ENCODE measurements around the gene SH3TC1. TPM values are rescaled to one million over a fixed set of nuclear protein-coding genes. Genes with fewer than 3 reads are reported as not detected.

SH3TC1 gene
- total RNA-seq, 4 donors from 2014 or later, result 13.7 to 18.7 (median 15.2) TPM

- Histone ChIP-seq H3K4me3 (no peak overlapping the region), H3K9me3 (no peaks in the 10 kb centered on the region), H3K36me3 (no peaks in the 10 kb centered on the region), H3K27ac (replicated peaks in 1 of 4) (no peak overlapping the region), H3K27me3 (no peaks in the 10 kb centered on the region), H3K4me1 (peaks cover 22 to 37% (median 28%) of the 10 kb centered on the region in 4 donors)
- 83% methylated on average over 8 of the region's 8 CpGs for WGBS
- DNase-seq (ENCODE audit: extremely low spot score), result no peak
- no peak for TF ChIP-seq CTCF (IDR thresholded peaks at IDR 0.05)
- no peak for TF ChIP-seq EP300 (IDR thresholded peaks at IDR 0.05)
- TF ChIP-seq POLR2AphosphoS5 (IDR thresholded peaks at IDR 0.05), result no peak
- TF ChIP-seq POLR2A (IDR thresholded peaks at IDR 0.05; ENCODE audit: low read depth), result no peak
- intact Hi-C loops (cut with DNase I), result no loop called here
Observed at GRCh38 chr4:8180310-8181093, 18.6 kb upstream of the SH3TC1 start.

GRCh38 chr4:8181119-8181518 is 18.0 kb upstream of the SH3TC1 start:
- Histone ChIP-seq H3K9me3 (no peaks in the 10 kb centered on the region), H3K4me3 (no peak overlapping the region), H3K27me3 (no peaks in the 10 kb centered on the region), H3K4me1 (peaks cover 22 to 37% (median 28%) of the 10 kb centered on the region in 4 donors), H3K27ac (replicated peaks in 1 of 4) (no peak overlapping the region), H3K36me3 (no peaks in the 10 kb centered on the region)
- no peak for TF ChIP-seq EP300 (IDR thresholded peaks at IDR 0.05)
- no peak for TF ChIP-seq CTCF (IDR thresholded peaks at IDR 0.05)
- TF ChIP-seq POLR2A (IDR thresholded peaks at IDR 0.05; ENCODE audit: low read depth), result no peak
- TF ChIP-seq POLR2AphosphoS5 (IDR thresholded peaks at IDR 0.05), result no peak
- DNase-seq (ENCODE audit: extremely low spot score), result no peak
- 77% methylated on average over 6 of the region's 6 CpGs for WGBS
- intact Hi-C loops (cut with DNase I), result no loop called here

DNA sequence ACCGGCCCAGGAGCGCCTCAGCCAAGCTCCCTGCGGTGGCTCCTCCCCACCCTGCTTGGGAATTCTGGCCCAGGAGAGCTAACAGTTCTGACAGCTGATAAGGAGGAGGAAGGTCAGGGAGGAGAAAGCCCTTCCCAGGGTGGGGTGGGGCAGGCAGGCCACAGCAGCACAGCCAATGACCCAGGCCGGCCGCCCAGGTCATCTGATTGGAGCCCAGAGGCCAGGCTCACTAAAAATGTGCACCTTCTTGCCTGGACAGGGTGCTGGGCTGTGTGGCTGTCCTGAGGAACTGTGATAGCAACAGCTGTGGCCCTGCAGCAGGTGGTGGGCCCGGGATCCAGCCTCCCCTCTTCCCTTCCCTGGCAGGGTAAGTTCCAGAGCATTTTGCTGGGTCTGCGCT is 17.2 kb upstream of the SH3TC1 start:
- Histone ChIP-seq H3K27ac (replicated peaks in 1 of 4) (no peak overlapping the region), H3K4me1 (peaks cover 18 to 37% (median 26%) of the 10 kb centered on the region in 4 donors), H3K4me3 (no peak overlapping the region), H3K9me3 (no peaks in the 10 kb centered on the region), H3K36me3 (no peaks in the 10 kb centered on the region), H3K27me3 (no peaks in the 10 kb centered on the region)
- intact Hi-C loops (cut with DNase I), result no loop called here
- no peak for TF ChIP-seq POLR2AphosphoS5 (IDR thresholded peaks at IDR 0.05)
- TF ChIP-seq CTCF (IDR thresholded peaks at IDR 0.05), result no peak
- TF ChIP-seq EP300 (IDR thresholded peaks at IDR 0.05), result no peak
- no peak for TF ChIP-seq POLR2A (IDR thresholded peaks at IDR 0.05; ENCODE audit: low read depth)
- no peak for DNase-seq (ENCODE audit: extremely low spot score)
- no CpG with 5 or more reads among the region's 7 CpGs for WGBS

- no peak for TF ChIP-seq POLR2A (IDR thresholded peaks at IDR 0.05; ENCODE audit: low read depth)
- TF ChIP-seq POLR2AphosphoS5 (IDR thresholded peaks at IDR 0.05), result no peak
- no peak for TF ChIP-seq EP300 (IDR thresholded peaks at IDR 0.05)
- no peak for TF ChIP-seq CTCF (IDR thresholded peaks at IDR 0.05)
- 93% methylated on average over 3 of the region's 11 CpGs for WGBS
- DNase-seq (ENCODE audit: extremely low spot score), result no peak
- intact Hi-C loops (cut with DNase I), result no loop called here
- H3K9me3 ChIP-seq, result no peaks in the 10 kb centered on the region
- no peak overlapping the region for H3K4me3 ChIP-seq
- H3K36me3 ChIP-seq, result no peaks in the 10 kb centered on the region
- H3K4me1 ChIP-seq, result peaks cover 18 to 37% (median 24%) of the 10 kb centered on the region in 4 donors
- no peak overlapping the region for H3K27ac ChIP-seq (replicated peaks in 1 of 4)
- H3K27me3 ChIP-seq, result no peaks in the 10 kb centered on the region
Observed at GRCh38 chr4:8182294-8182693, 16.8 kb upstream of the SH3TC1 start.

Data from esophagus muscularis mucosa (tissue), 4 donors.